Glutamatergic neuron (in vitro differentiated cells): ENCODE results near the gene KIF15. TPM values are rescaled to one million over a fixed set of nuclear protein-coding genes. Genes with fewer than 3 reads are reported as not detected.

ENCODE experiments used
- DNase-seq: peaks from one replicate; pipeline ENCODE4 v3.0.0; 2022
- H3K27ac Mint-ChIP-seq: one replicate; pipeline ENCODE4 v1.8.0; 2020; ENCODE audit warnings: mild to moderate bottlenecking, mixed read lengths, inconsistent platforms; ENCODE audit not compliant: unreplicated experiment
- H3K27me3 Mint-ChIP-seq: one replicate; pipeline ENCODE4 v1.8.0; 2020; ENCODE audit warnings: mild to moderate bottlenecking, moderate library complexity, mixed read lengths, inconsistent platforms; ENCODE audit not compliant: unreplicated experiment
- H3K36me3 Mint-ChIP-seq: one replicate; pipeline ENCODE4 v1.8.0; 2020; ENCODE audit warnings: mild to moderate bottlenecking, mixed read lengths, inconsistent platforms; ENCODE audit not compliant: unreplicated experiment
- H3K4me1 Mint-ChIP-seq: one replicate; pipeline ENCODE4 v1.8.0; 2020; ENCODE audit warnings: mild to moderate bottlenecking, low read depth, mixed read lengths, inconsistent platforms; ENCODE audit not compliant: unreplicated experiment
- H3K4me3 Mint-ChIP-seq: one replicate; pipeline ENCODE4 v1.8.0; 2020; ENCODE audit warnings: mild to moderate bottlenecking, mixed read lengths, inconsistent platforms; ENCODE audit not compliant: unreplicated experiment
- H3K9me3 Mint-ChIP-seq: one replicate; pipeline ENCODE4 v1.8.0; 2020; ENCODE audit warnings: mild to moderate bottlenecking, moderate library complexity, mixed read lengths, inconsistent platforms; ENCODE audit not compliant: unreplicated experiment
- long read RNA-seq: library from polyadenylated mRNA; unstranded; transcript quantifications from one replicate; pipeline ENCODE4 v2.0.0, GENCODE V29; 2020; ENCODE audit not compliant: unreplicated experiment
- total RNA-seq: library from RNA; stranded (reverse); fragmentation: NEBNext Ultra II Directional; extraction: Animal tissue kit (Norgen Biotek cat#: 25700); gene quantifications from one replicate; pipeline ENCODE4 v1.2.1, GENCODE V29; 2021; ENCODE audit not compliant: unreplicated experiment
- TF ChIP-seq, protein P1 (sequence below): fragments of 200-600 bp; sonication (generic); IDR thresholded peaks from one replicate; pipeline ENCODE4 v1.5.0; 2021; ENCODE audit not compliant: partially characterized antibody, unreplicated experiment

The KIF15 gene
- total RNA-seq, result 5.8 TPM
- long read RNA-seq, partial matches to known transcripts, result 1 of 1 reads
- long read RNA-seq, other reads (novel, unspliced or antisense), result 0 of 1 reads

- TF ChIP-seq, protein P1, sequence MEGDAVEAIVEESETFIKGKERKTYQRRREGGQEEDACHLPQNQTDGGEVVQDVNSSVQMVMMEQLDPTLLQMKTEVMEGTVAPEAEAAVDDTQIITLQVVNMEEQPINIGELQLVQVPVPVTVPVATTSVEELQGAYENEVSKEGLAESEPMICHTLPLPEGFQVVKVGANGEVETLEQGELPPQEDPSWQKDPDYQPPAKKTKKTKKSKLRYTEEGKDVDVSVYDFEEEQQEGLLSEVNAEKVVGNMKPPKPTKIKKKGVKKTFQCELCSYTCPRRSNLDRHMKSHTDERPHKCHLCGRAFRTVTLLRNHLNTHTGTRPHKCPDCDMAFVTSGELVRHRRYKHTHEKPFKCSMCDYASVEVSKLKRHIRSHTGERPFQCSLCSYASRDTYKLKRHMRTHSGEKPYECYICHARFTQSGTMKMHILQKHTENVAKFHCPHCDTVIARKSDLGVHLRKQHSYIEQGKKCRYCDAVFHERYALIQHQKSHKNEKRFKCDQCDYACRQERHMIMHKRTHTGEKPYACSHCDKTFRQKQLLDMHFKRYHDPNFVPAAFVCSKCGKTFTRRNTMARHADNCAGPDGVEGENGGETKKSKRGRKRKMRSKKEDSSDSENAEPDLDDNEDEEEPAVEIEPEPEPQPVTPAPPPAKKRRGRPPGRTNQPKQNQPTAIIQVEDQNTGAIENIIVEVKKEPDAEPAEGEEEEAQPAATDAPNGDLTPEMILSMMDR, result no peak
- DNase-seq, result peak; percentile 98
- H3K9me3 Mint-ChIP-seq, result peaks cover 14% of the 10 kb centered on the region
- peaks cover 6% of the 10 kb centered on the region for H3K4me1 Mint-ChIP-seq
- H3K27ac Mint-ChIP-seq, result peak within 1 kb of the TSS; percentile 88
- H3K4me3 Mint-ChIP-seq, result peak within 1 kb of the TSS; percentile 90
- peaks cover 4% of the 10 kb centered on the region for H3K27me3 Mint-ChIP-seq
- H3K36me3 Mint-ChIP-seq, result peaks cover 27% of the 10 kb centered on the region
These were observed at the start of gene KIF15, which contains the start of gene KIAA1143 for GRCh38 chr3:44761424-44762169. Gene KIF15, plus strand, starts transcription at chr3:44761794. Its CDS starts 72 bp downstream, at chr3:44761866. Gene KIAA1143, minus strand, starts transcription at chr3:44761619. Its CDS starts 17 bp downstream, at chr3:44761602.

DNA sequence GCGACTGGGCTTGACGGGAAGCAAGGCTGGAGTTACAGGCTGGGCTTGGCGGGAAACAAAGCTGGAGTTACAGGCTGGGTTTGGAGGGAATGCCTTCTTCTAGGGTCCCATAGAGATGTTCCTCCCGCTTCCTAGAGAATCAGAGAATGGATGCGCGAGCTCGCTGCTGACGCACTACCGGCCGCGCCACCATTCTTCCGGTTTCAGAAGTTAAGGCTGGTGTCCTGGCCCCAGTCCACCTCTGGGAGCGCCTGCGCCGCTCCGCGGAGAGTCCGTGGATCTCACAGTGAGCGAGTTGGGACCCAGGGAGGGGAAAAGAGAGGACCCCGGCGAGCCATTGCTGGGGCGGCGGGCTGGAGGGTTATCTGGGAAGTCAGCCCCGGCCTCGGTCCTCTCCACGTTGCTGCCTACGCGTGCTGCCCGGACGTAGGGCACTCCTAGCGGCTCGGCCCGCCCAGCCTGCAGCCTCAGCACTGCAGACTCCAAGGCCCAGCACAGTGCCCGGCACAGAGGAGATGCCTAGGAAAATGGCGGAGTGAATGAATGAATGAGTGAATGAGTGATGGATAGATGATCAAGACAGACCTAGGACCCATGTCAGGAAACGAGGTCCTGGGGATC is 49.0 kb upstream of the KIF15 start, which contains the start of gene ZNF502:
Gene ZNF502, plus strand, starts transcription at position 206 of the 621 bp plus-strand sequence. CDS start 7,602 bp downstream, outside the sequence.
- no peaks in the 10 kb centered on the region for H3K4me1 Mint-ChIP-seq
- peak within 1 kb of the TSS; percentile 68 for H3K4me3 Mint-ChIP-seq
- no peaks in the 10 kb centered on the region for H3K36me3 Mint-ChIP-seq
- H3K9me3 Mint-ChIP-seq, result peaks cover 7% of the 10 kb centered on the region
- DNase-seq, result peak; percentile 23
- TF ChIP-seq, protein P1, result no peak
- H3K27ac Mint-ChIP-seq, result no peak within 1 kb of the TSS
- peaks cover 3% of the 10 kb centered on the region for H3K27me3 Mint-ChIP-seq

DNA sequence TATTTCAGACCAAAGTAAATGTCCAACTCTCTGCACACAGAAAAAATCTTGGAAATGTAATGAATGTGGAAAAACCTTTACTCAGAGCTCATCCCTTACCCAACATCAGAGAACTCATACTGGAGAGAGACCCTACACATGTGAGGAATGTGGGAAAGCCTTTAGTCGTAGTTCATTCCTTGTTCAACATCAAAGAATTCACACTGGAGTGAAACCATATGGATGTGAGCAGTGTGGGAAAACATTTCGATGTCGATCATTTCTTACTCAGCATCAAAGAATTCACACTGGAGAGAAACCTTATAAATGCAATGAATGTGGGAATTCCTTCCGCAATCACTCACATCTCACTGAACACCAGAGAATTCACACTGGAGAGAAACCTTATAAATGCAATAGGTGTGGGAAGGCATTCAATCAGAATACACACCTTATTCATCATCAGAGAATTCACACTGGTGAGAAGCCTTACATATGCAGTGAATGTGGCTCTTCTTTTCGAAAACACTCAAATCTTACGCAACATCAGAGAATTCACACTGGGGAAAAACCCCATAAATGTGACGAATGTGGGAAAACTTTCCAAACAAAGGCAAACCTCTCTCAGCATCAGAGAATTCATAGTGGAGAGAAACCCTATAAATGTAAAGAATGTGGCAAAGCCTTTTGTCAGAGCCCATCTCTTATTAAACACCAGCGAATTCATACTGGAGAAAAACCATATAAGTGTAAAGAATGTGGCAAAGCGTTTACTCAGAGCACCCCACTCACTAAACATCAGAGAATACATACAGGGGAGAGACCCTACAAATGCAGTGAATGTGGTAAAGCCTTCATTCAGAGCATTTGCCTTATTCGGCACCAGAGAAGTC is 40.1 kb upstream of the KIF15 start:
- H3K36me3 Mint-ChIP-seq, result peaks cover 27% of the 10 kb centered on the region

GRCh38 chr3:44722103-44722401 is 39.5 kb upstream of the KIF15 start:
- peaks cover 27% of the 10 kb centered on the region for H3K36me3 Mint-ChIP-seq
- no peaks in the 10 kb centered on the region for H3K4me1 Mint-ChIP-seq
- H3K9me3 Mint-ChIP-seq, result peaks cover 19% of the 10 kb centered on the region
- H3K4me3 Mint-ChIP-seq, result no peak overlapping the region
- no peak overlapping the region for H3K27ac Mint-ChIP-seq
- TF ChIP-seq, protein P1, result no peak
- DNase-seq, result no peak
- no peaks in the 10 kb centered on the region for H3K27me3 Mint-ChIP-seq

More for the DNA sequence above, 40.1 kb upstream of the KIF15 start:
- Mint-ChIP-seq H3K4me1 (no peaks in the 10 kb centered on the region), H3K4me3 (no peak overlapping the region), H3K9me3 (peaks cover 19% of the 10 kb centered on the region), H3K27ac (no peak overlapping the region), H3K27me3 (no peaks in the 10 kb centered on the region)
- TF ChIP-seq, protein P1, result no peak
- DNase-seq, result no peak
